GM12892 (cell line): ENCODE data around the gene ADORA2A.

Experiments used
- POLR2A ChIP-seq: IDR thresholded peaks from 2 replicates; pipeline ENCODE4 v1.6.1; 2011; ENCODE audit warnings: low read depth, low read length, control low read depth
- POLR2AphosphoS5 ChIP-seq: IDR thresholded peaks from 2 replicates; pipeline ENCODE4 v1.6.1; 2011; ENCODE audit warnings: low read depth, low read length, control low read depth

- TF ChIP-seq POLR2A (no peak), POLR2AphosphoS5 (no peak)
These were observed 1.5 kb downstream of the ADORA2A start for GRCh38 chr22:24428751-24429410.
